Osteocyte (in vitro differentiated cells): ENCODE data around the gene MOV10L1. TPM values are rescaled to one million over a fixed set of nuclear protein-coding genes. Genes with fewer than 3 reads are reported as not detected.

Source experiments
- DNase-seq: peaks from one replicate; pipeline ENCODE4 v3.0.0; 2021; ENCODE audit warnings: mixed read lengths; ENCODE audit not compliant: unreplicated experiment; ENCODE audit errors: extremely low spot score
- H3K27ac Mint-ChIP-seq: one replicate; pipeline ENCODE4 v1.8.0; 2021; ENCODE audit warnings: mild to moderate bottlenecking, mixed read lengths; ENCODE audit not compliant: unreplicated experiment
- H3K27me3 Mint-ChIP-seq: one replicate; pipeline ENCODE4 v1.8.0; 2021; ENCODE audit warnings: mixed read lengths; ENCODE audit not compliant: unreplicated experiment
- H3K36me3 Mint-ChIP-seq: one replicate; pipeline ENCODE4 v1.8.0; 2021; ENCODE audit warnings: mixed read lengths; ENCODE audit not compliant: unreplicated experiment
- H3K4me1 Mint-ChIP-seq: one replicate; pipeline ENCODE4 v1.8.0; 2021; ENCODE audit warnings: mixed read lengths; ENCODE audit not compliant: unreplicated experiment
- H3K4me3 Mint-ChIP-seq: one replicate; pipeline ENCODE4 v1.8.0; 2021; ENCODE audit warnings: mild to moderate bottlenecking, moderate library complexity, mixed read lengths; ENCODE audit not compliant: unreplicated experiment
- H3K9me3 Mint-ChIP-seq: one replicate; pipeline ENCODE4 v1.8.0; 2021; ENCODE audit warnings: mixed read lengths; ENCODE audit not compliant: unreplicated experiment
- total RNA-seq: library from RNA; stranded (reverse); gene quantifications from 2 replicates; pipeline ENCODE4 v1.2.1, GENCODE V29; 2021
- TF ChIP-seq, protein P1 (sequence below): fragments of 200-600 bp; sonication (generic); IDR thresholded peaks from 2 replicates; pipeline ENCODE4 v1.5.0; 2021; ENCODE audit warnings: antibody characterized with exemption, mild to moderate bottlenecking, moderate library complexity

The MOV10L1 gene
- total RNA-seq, 1 donor from 2014 or later = 1.4 TPM

DNA sequence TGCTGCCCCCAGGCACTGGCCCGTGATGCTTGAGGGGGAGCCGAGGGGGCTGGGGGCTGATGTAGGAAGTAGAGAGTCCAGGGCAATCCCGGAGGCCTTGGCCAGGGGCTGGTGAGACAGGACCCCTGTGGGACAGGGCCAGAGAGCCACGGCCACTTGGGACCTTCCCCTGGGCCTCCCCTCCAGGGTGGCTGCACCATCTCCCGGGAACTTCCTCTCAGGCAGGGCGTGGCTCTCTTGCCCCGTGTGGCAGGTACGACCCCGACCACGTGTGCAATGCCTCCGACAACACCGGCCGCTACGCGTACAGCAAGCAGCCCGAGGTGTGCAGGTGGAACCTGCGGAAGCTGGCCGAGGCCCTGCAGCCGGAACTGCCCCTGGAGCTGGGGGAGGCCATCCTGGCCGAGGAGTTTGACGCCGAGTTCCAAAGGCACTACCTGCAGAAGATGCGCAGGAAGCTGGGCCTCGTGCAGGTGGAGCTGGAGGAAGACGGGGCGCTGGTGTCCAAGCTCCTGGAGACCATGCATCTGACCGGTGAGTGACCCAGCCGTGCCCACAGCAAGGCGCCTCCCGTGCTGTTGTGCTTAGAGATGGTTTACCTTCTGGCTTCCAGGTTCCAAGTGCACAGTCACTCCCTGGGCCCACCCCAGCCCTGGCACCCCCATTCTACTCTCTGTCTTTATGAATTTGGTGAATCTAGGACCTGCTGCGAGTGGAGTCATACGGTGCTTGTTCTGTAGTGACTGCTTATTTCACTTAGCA is 120.8 kb downstream of the MOV10L1 start:
- Mint-ChIP-seq H3K4me1 (peaks cover 4% of the 10 kb centered on the region), H3K27ac (no peak overlapping the region), H3K9me3 (no peaks in the 10 kb centered on the region), H3K27me3 (no peaks in the 10 kb centered on the region), H3K4me3 (no peak overlapping the region), H3K36me3 (peaks cover 31% of the 10 kb centered on the region)
- DNase-seq = no peak
- TF ChIP-seq, protein P1, sequence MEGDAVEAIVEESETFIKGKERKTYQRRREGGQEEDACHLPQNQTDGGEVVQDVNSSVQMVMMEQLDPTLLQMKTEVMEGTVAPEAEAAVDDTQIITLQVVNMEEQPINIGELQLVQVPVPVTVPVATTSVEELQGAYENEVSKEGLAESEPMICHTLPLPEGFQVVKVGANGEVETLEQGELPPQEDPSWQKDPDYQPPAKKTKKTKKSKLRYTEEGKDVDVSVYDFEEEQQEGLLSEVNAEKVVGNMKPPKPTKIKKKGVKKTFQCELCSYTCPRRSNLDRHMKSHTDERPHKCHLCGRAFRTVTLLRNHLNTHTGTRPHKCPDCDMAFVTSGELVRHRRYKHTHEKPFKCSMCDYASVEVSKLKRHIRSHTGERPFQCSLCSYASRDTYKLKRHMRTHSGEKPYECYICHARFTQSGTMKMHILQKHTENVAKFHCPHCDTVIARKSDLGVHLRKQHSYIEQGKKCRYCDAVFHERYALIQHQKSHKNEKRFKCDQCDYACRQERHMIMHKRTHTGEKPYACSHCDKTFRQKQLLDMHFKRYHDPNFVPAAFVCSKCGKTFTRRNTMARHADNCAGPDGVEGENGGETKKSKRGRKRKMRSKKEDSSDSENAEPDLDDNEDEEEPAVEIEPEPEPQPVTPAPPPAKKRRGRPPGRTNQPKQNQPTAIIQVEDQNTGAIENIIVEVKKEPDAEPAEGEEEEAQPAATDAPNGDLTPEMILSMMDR = no peak

GRCh38 chr22:50211147-50211546 is 121.3 kb downstream of the MOV10L1 start:
- Mint-ChIP-seq H3K4me1 (peaks cover 4% of the 10 kb centered on the region), H3K4me3 (no peak overlapping the region), H3K36me3 (peaks cover 34% of the 10 kb centered on the region), H3K27me3 (no peaks in the 10 kb centered on the region), H3K27ac (no peak overlapping the region), H3K9me3 (no peaks in the 10 kb centered on the region)
- no peak for DNase-seq
- TF ChIP-seq, protein P1 = no peak

Other genes starting within 250 kb of the MOV10L1 start
- 17.2 and 17.3 TPM in 2 replicates for gene ZBED4, start 236.2 kb upstream of the MOV10L1 start, total RNA-seq
- gene ALG12, start 171.6 kb upstream of the MOV10L1 start, total RNA-seq = 27.1 and 27.9 TPM in 2 replicates
- gene CRELD2, start 171.4 kb upstream of the MOV10L1 start, total RNA-seq = 54.9 and 55.5 TPM in 2 replicates
- gene PIM3, start 129.2 kb upstream of the MOV10L1 start, total RNA-seq = 18.6 TPM in 2 replicates
- gene IL17REL, start 77.2 kb upstream of the MOV10L1 start, total RNA-seq = not detected in 2 replicates
- not detected in 2 replicates for gene TTLL8, start 31.7 kb upstream of the MOV10L1 start, total RNA-seq
- not detected in 2 replicates for gene MLC1, start 4.6 kb upstream of the MOV10L1 start, total RNA-seq
- gene PANX2, start 80.7 kb downstream of the MOV10L1 start, total RNA-seq = 1.5 and 1.6 TPM in 2 replicates
- gene TRABD, start 95.9 kb downstream of the MOV10L1 start, total RNA-seq = 24.3 and 25.9 TPM in 2 replicates
- gene SELENOO, start 111.0 kb downstream of the MOV10L1 start, total RNA-seq = 23.9 and 25.0 TPM in 2 replicates
- 52.5 and 55.7 TPM in 2 replicates for gene TUBGCP6, start 155.0 kb downstream of the MOV10L1 start, total RNA-seq
- gene HDAC10, start 161.3 kb downstream of the MOV10L1 start, total RNA-seq = 37.7 and 38.3 TPM in 2 replicates
- gene MAPK12, start 171.7 kb downstream of the MOV10L1 start, total RNA-seq = 24.8 and 27.3 TPM in 2 replicates
- 6.4 and 6.9 TPM in 2 replicates for gene MAPK11, start 180.4 kb downstream of the MOV10L1 start, total RNA-seq
- gene PLXNB2, start 217.6 kb downstream of the MOV10L1 start, total RNA-seq = 347 and 362 TPM in 2 replicates
- 10.4 and 10.8 TPM in 2 replicates for gene DENND6B, start 237.0 kb downstream of the MOV10L1 start, total RNA-seq